Hypothalamus (tissue), 51 donors: ENCODE results near the gene CREBBP.
"Not testable (repeated sequence)": the region's sequence is repeated elsewhere in the genome, so short reads cannot be mapped to it uniquely, and the experiment has no call there.

Source experiments
- DNase-seq, 51 donors: peaks; one replicate each; lab custom pipeline; 2025; lab: John Stamatoyannopoulos, UW

CREBBP gene

DNA sequence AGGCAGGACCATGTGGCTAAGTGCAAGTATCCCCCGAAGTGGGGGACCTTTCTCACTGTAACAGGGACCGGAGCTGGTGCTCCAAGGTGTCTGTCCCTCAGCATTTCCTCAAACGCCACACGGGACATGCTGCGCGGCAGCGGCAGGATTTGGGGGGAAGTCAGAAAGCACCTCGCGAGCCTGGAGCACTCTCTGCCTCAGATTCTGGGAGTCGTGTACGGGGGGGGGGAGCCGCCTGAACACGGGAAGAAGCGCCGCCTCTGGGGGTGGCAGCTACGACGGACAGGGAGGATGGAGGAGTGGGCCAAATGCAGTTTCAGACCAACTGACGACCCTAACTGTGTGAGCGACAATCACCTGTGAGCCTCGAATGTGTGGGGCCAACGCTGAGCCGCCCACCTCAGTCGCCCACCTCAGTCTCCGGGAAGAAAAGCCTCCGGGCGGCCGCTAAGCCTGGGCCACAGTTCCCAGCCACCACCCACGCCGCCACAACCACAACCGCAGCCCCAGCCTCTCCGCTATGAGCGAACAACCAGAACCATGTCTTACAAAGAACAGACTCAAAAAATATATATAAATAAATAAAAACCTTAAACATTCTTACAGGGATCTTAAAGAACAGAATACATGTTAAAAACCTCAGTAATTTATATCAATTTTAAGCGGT, 154.4 kb downstream of the CREBBP start:
- DNase-seq, result no peak

DNA sequence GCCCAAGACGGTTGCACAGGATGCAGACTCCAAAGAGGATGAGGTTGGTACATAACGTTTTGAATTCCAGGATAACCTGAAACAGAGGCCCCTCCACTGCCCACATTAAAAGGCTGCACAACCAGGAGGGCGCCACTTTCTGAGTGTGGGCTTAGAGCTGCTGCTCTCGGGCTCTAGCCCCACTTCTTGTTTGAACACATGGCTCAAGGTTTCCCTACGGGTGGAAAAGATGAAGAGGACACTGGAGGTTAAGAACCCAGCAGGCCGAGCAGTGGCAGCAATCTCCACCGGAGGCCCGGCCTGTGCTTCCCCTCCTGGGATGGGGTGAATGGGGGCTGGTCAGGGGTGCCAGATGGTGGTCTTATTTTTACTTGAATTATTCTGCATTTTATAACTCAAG, 155.2 kb downstream of the CREBBP start:
- no peak for DNase-seq

- DNase-seq, result no peak
These were observed 158.0 kb downstream of the CREBBP start for GRCh38 chr16:3722508-3722907.

DNA sequence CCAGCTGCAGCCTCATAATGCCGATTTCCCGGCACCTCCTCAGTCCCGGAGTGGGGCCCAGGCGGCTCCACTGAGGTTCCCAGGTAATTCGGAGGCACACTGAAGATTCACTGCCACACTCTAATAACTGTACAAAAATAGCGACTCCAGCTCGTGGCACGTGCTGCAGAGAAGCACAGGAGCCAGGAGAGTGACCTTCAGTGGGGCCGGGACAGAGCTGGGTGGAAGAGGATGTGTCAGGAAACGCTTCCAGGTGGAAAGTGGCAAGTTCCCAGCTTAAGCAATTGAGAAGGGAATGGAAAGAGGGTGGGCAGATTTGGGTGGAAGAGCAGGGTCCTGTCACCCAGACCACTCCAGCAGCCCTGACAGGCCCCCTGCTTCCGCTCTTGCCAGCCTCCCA, 160.1 kb downstream of the CREBBP start:
- no peak for DNase-seq

- DNase-seq, result no peak
These were observed 161.9 kb downstream of the CREBBP start for GRCh38 chr16:3718628-3719027.

DNA sequence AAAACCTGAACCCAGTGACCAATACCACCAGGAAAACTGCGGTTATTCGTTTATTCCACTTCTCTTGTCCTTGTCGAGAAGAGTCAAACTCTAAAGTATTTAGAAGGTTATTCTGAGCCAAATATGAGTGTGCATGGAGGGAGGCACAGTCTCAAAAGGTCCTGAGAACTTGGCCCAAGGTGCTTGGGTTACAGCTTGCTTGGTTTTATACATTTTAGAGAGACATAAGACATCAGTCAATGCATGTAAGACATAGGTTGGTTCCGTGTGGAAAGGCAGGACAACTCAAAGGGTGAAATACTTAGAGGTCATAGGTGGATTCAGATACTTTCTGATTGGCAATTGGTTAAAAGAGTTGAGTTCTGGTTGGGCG, 162.5 kb downstream of the CREBBP start:
- peak in 1 of 51 donors; percentile 40 for DNase-seq

DNA sequence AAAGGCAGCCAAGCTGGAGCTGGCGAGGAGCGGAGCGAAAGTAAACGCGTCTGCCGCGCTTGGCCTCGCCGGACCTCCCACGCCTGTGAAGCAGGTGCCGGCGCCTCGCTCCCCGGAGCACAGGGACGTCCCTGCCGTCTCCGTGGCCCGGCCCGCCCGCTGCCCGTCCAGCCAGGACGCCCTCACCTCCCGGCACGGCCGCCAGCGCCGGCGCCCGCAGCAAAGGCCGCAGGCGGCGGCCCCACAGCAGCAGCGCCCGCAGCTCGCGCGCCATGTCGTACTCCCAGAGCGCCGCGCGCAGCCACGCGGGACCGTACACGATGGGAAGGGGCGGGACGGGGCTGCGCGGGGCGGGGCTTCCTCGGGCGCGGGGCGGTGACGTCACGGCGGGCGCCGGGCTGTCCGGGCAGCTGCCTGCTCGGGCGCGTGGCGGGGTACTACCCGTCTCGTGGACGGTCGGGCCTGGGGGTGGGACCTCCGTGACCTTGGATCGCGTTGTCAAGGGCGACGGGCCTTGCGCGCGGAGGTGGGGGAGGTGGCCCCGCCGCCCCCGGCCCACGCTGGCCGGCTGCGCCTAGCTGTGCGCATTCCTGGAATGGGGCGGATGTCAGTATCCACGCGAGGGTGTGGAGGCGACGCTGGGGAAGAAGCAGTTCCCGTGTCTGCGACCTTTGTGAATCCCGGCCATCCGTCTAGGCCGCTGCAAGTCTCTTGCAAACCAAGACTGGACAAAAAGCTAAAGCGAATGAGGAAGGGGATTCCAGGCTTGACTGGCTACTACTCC, 163.1 kb downstream of the CREBBP start, which contains the start of gene TRAP1:
TRAP1 (minus strand) TSS at position 290 of the 784 bp plus-strand sequence; CDS start at position 274, 16 bp downstream.
- peak; percentile 20 to 94 (median 86) for DNase-seq

DNA sequence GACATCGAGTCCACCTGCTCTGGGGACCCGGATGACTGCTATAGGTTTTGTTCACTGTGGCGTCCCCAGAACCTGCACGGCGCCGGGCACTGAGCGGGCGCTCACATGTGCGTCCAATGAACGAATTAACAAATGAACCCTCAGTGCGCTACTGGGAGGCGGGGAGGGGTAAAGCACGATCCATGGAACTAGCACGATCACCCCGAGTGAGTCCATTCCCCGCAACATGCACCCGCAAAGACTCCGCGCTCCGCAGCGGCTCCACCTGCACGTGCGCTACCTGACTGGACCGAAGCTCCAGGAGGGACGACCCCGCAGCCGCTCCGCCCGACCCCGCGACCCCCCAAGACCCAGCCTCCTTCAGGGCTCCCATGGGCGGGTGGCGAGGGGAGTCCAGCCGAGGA, 163.7 kb downstream of the CREBBP start:
- DNase-seq, result peak in 8 of 51 donors; percentile 10 to 41 (median 30)

DNA sequence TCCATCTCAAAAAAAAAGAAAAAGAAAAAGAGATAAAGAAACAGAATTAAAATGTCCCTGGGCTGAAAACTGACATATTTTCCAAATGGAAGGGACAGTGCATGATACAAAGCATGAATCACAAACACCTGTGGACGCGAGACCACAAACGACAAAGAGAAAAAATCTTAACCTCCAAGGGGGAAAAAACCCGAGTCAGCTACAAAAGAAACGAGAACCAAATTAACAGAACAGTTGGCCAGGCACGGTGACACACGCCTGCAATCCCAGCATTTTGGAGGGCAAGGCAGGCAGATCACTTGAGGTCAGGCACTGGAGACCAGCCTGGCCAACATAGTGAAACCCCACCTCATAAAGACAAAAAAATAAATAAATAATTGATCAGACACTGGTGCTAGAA, 165.1 kb downstream of the CREBBP start:
- DNase-seq, result no peak

GRCh38 chr16:3714378-3714777, 166.1 kb downstream of the CREBBP start:
- DNase-seq, result not testable (repeated sequence)

DNA sequence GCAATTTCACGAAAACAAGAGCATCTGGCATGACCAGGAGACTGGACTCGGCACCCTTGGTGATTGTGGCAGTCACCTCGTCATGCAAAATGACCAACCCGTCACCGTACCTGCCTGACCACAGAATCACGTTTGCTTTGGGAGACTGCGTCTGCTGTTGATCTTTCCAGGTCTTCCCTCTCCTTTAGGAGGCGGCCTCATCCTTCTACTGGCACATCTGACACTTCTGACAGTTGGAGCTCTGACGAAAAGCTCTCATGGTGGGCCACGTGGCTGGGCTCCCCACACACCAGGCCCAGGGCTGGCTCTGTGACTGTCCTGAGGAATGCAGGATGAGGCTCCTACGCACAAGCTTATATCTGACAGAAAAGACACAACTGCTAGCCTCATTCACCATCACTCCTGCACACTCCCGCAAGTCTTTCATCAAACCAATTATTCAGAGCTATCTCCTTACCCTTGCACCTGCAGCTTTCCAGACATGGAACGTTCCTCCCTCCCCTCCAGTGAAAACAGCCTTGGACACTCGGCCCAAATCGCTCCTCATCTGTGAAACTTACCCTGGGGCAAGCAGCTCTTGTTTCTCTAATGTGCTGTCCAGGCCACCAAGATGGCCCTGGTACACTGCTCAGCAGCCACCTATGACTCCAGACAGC, 166.8 kb downstream of the CREBBP start:
- no peak for DNase-seq

DNA sequence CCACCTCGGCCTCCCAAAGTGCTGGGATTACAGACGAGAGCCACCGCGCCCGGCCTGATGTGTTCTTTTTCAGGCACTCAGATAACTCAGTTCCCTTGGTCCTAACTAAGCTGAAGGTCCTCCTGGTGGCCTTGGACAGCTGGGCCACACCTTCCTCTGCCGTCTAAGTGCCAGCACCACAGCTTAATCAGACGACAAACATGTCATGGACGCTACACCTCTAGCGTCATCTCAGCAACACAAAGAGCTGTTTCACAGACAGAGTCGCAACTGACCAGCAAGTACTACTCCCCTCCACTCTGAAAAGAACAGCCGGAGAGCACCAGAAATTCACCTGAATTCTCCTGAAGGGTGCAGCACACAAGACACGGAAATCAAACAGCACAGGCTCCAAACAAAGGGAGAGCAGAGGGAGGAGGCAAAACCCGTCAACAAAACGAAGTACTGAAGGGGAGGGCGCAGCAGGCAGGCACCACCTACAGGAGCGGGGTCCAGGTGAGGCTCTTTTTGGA, 167.6 kb downstream of the CREBBP start:
- DNase-seq, result no peak

GRCh38 chr16:3706253-3707012, 174.1 kb downstream of the CREBBP start:
- DNase-seq, result no peak

GRCh38 chr16:3702082-3702481, 178.4 kb downstream of the CREBBP start:
- DNase-seq, result no peak

- no peak for DNase-seq
These were observed 179.0 kb downstream of the CREBBP start for GRCh38 chr16:3701531-3701930.

- DNase-seq, result peak in 7 of 51 donors; percentile 6 to 40 (median 17)
These were observed 181.6 kb downstream of the CREBBP start for GRCh38 chr16:3698941-3699340.

- no peak for DNase-seq
These were observed 183.9 kb downstream of the CREBBP start for GRCh38 chr16:3696425-3697218.

- no peak for DNase-seq
These were observed 184.7 kb downstream of the CREBBP start for GRCh38 chr16:3695610-3696369.

- no peak for DNase-seq
These were observed 186.5 kb downstream of the CREBBP start for GRCh38 chr16:3694051-3694450.
